ENCODE data around the gene FOXN4. TPM values are rescaled to one million over a fixed set of nuclear protein-coding genes. Genes with fewer than 3 reads are reported as not detected.

Gene FOXN4
- polyA plus RNA-seq, 1 donor (not counting 4 experiments of a cell fraction or from before 2014, with no cell fraction given) = not detected

GRCh38 chr12:109271418-109271817 lies 37.7 kb downstream of the FOXN4 start:
- no peaks in the 10 kb centered on the region for H3K27me3 ChIP-seq (ENCODE audit: control insufficient read depth, extremely low read depth, insufficient read depth, low read length)
- TF ChIP-seq CTCF (optimal IDR thresholded peaks at IDR 0.05 in 1 of 3, IDR thresholded peaks at IDR 0.05 in 1 of 3, conservative IDR thresholded peaks at IDR 0.05 in 1 of 3; ENCODE audit: extremely low read depth in 1 of 3, insufficient read depth in 2 of 3, low read length in 3 of 3) (no peak), EZH2 (IDR thresholded peaks at IDR 0.05; ENCODE audit: low read length) (no peak)
- dilution Hi-C loops (cut with MboI; ENCODE audit: extremely low pct_ligation_motif_present, low sequenced_read_pairs) = no loop called here
- H2AFZ ChIP-seq (ENCODE audit: control insufficient read depth, low read length) = no peak overlapping the region
- H3K79me2 ChIP-seq (ENCODE audit: control insufficient read depth, insufficient read depth, low read length) = no peaks in the 10 kb centered on the region
- no peak for DNase-seq (ENCODE audit: low read depth, low spot score)
- no peak overlapping the region for H3K9ac ChIP-seq (ENCODE audit: control insufficient read depth, extremely low read depth, insufficient read depth, low read length)
- no peaks in the 10 kb centered on the region for H3K36me3 ChIP-seq (ENCODE audit: control insufficient read depth in 2 of 2, extremely low read depth in 1 of 2, insufficient read depth in 2 of 2, low read length in 2 of 2)
- no peak overlapping the region for H3K4me3 ChIP-seq (ENCODE audit: control insufficient read depth in 2 of 3, extremely low read depth in 1 of 3, insufficient read depth in 2 of 3, low read depth in 1 of 3, low read length in 3 of 3)
- no peaks in the 10 kb centered on the region for H3K9me3 ChIP-seq (ENCODE audit: control insufficient read depth, low read depth, low read length)
- no peaks in the 10 kb centered on the region for H3K9me1 ChIP-seq (ENCODE audit: control insufficient read depth, extremely low read depth, insufficient read depth, low read length)
- no peak for FAIRE-seq
- no peak overlapping the region for H3K4me2 ChIP-seq (ENCODE audit: control insufficient read depth, extremely low read depth, insufficient read depth, low read depth, low read length)
- no peaks in the 10 kb centered on the region for H4K20me1 ChIP-seq (ENCODE audit: control insufficient read depth, extremely low read depth, insufficient read depth, low read length)
- H3K27ac ChIP-seq (ENCODE audit: control insufficient read depth, insufficient read depth, low read length) = no peak overlapping the region
- no peaks in the 10 kb centered on the region for H3K4me1 ChIP-seq (ENCODE audit: control insufficient read depth, extremely low read depth, insufficient read depth, low read length)

GRCh38 chr12:109270494-109270893 lies 38.6 kb downstream of the FOXN4 start:
- dilution Hi-C loops (cut with MboI; ENCODE audit: extremely low pct_ligation_motif_present, low sequenced_read_pairs) = no loop called here
- TF ChIP-seq CTCF (optimal IDR thresholded peaks at IDR 0.05 in 1 of 3, IDR thresholded peaks at IDR 0.05 in 1 of 3, conservative IDR thresholded peaks at IDR 0.05 in 1 of 3; ENCODE audit: extremely low read depth in 1 of 3, insufficient read depth in 2 of 3, low read length in 3 of 3) (no peak), EZH2 (IDR thresholded peaks at IDR 0.05; ENCODE audit: low read length) (no peak)

More at GRCh38 chr12:109270494-109270893, 38.6 kb downstream of the FOXN4 start:
- Histone ChIP-seq H3K4me2 (ENCODE audit: control insufficient read depth, extremely low read depth, insufficient read depth, low read depth, low read length) (no peak overlapping the region), H3K27ac (ENCODE audit: control insufficient read depth, insufficient read depth, low read length) (no peak overlapping the region), H4K20me1 (ENCODE audit: control insufficient read depth, extremely low read depth, insufficient read depth, low read length) (no peaks in the 10 kb centered on the region), H3K9me1 (ENCODE audit: control insufficient read depth, extremely low read depth, insufficient read depth, low read length) (no peaks in the 10 kb centered on the region), H3K9ac (ENCODE audit: control insufficient read depth, extremely low read depth, insufficient read depth, low read length) (no peak overlapping the region), H3K9me3 (ENCODE audit: control insufficient read depth, low read depth, low read length) (no peaks in the 10 kb centered on the region), H3K4me1 (ENCODE audit: control insufficient read depth, extremely low read depth, insufficient read depth, low read length) (no peaks in the 10 kb centered on the region), H2AFZ (ENCODE audit: control insufficient read depth, low read length) (no peak overlapping the region), H3K36me3 (ENCODE audit: control insufficient read depth in 2 of 2, extremely low read depth in 1 of 2, insufficient read depth in 2 of 2, low read length in 2 of 2) (no peaks in the 10 kb centered on the region), H3K79me2 (ENCODE audit: control insufficient read depth, insufficient read depth, low read length) (no peaks in the 10 kb centered on the region), H3K27me3 (ENCODE audit: control insufficient read depth, extremely low read depth, insufficient read depth, low read length) (no peaks in the 10 kb centered on the region), H3K4me3 (ENCODE audit: control insufficient read depth in 2 of 3, extremely low read depth in 1 of 3, insufficient read depth in 2 of 3, low read depth in 1 of 3, low read length in 3 of 3) (no peak overlapping the region)
- FAIRE-seq (no peak), DNase-seq (ENCODE audit: low read depth, low spot score) (no peak)

All from keratinocyte (primary cell).